SH-SY5Y (cell line): ENCODE data around the gene LRRC59.

Experiments
- GATA2 ChIP-seq: IDR thresholded peaks from 2 replicates; pipeline ENCODE4 v1.6.1; 2011; ENCODE audit warnings: mild to moderate bottlenecking, low read depth, low read length
- GATA3 ChIP-seq: IDR thresholded peaks from 2 replicates; pipeline ENCODE4 v1.6.1; 2011; ENCODE audit warnings: low read depth, mild to moderate bottlenecking, low read length, moderate library complexity

Gene LRRC59

DNA sequence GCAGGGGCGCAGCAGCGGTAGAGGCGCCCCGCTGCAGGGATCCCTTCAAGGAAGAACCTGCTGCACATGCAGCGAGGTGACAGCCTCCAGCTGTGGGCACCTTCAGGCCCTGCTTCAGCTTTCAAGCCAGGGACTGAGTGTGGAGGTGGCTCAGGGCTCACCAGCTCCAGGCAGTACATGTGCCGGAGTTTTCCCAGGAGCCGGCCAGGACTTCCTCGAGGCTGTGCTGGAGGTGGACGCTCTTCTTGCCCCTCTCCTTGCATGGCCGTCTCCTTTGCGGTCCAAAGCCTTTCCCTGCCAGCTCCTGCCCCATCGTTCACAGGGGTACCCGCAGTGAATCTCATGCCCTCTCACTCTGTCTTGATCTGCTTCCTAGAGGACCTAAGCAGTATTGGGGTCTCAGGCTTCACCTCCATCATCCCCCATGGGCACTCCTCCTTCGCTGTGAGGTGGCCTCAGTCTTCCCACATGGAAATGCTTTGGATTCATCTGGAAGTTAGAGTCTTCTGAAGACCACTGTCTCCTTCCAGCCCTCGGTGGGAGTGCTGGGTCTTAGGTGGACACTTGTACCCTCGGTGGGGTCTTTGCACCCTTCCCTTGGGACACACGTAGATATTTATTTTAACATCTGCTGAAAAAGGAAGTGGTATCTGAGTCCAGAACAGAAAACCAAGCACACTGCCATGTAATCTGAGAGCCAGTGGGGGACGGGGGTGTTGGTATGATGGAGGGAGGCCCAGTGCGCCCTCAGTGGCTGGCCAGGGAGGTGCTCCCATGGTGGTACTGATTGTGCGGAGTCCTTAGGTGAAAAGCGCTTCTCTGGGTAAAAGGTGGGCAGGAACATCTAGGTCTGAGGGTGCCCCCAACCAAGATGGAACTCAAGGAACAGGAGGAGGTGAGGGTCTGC is 44.4 kb downstream of the LRRC59 start:
- TF ChIP-seq GATA2 (no peak), GATA3 (no peak)

DNA sequence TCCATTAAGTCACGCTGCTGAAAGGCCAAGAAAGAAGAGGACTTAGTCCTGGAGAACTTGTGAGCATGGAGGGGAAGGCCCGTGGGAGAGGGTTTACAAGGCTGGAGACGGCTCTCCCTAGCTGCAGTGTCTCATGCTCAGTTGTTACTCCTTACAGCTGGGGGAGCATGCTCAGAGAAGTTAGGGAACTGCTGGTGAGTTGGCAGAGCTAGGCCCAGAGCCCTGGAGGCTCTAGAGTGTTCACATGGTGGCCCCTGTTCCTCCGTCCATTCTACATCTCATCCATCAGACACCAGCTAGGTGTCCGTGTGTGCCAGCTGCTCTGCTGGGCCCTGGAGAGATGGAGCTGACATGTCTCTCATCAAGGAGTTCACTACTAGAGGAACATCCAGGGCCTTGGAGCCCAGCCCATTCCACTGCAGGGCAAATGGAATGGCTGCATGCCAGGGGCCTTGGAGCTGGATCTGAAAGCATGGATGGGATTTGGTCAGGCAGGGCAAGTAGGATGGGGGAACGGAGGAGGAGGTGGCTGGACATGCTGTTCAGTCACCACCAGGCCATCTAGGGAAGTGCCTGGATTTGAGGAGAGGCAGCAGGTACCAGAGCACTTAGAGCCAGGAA is 45.1 kb downstream of the LRRC59 start:
- TF ChIP-seq GATA3, result no peak
- TF ChIP-seq GATA2, result no peak

DNA sequence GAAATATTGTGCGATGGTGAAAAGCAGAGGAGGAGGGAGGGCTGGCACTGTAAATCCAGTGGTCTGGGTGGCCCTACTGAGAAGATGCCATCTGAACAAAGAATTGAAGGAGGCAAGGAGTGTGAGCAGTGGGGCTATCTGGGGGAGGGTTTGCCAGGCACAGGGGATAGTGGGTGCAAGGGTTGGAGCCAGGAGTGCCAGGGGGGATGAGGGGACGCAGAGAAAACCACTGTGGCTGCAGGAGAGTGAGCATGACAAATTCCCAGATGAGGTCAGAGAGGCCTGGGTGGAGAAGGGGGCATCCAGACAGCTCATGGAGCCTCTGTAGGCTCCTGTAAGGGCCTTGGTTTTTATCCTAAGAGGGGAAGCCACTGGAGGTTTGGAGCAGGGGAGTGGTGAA is 46.6 kb downstream of the LRRC59 start:
- TF ChIP-seq GATA3, result no peak
- no peak for TF ChIP-seq GATA2

DNA sequence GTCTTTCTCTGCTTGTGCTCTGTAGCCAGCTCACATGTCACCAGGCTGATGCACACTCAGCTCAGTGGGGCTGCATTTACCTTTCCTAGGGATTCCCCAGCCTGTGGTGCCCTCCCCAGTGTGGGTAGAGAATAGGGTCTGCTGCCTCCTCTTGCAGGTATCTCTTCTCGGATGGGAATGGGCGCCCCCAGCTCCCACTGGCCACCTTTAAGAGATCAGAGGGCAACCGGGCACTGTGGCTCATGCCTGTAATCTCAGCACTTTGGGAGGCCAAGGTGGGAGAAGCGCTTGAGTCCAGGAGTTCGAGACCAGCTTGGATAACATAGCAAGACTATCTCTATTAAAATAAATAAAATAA is 48.1 kb downstream of the LRRC59 start:
- TF ChIP-seq GATA2 (no peak), GATA3 (no peak)

DNA sequence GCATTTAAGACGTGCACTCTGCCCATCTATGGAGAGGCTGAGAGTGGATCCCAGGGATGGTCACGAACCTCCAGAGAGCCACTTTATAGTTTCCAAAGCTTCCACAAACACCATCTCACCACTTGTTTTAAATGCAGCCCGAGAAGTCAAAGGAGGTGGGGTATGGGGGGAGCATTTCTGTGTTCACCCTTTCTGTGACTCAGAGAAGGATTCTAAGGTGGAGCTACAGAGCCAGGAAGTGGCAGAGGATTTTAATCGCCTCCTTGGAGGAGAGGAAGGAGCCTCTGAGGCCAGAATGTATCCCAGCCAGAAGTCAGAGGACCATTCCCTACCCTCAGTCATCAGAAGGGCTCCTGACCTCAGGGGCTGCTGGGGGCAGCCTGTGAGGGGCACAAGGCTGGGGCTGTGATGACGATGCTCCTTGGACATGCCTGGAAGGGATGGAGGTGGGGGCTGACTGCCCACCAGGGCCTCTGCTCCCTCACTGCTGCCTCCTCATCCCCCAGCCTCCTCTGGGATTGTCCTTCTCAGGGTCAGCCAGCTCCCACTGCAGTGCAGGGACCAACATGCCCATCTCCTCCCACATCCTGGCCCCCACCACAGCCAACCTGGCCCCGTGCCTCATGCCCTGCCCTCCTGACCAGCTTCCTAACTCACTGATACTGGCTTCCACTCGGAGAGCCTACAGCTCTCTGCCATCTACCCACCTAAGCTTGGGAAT is 48.6 kb downstream of the LRRC59 start:
- no peak for TF ChIP-seq GATA2
- TF ChIP-seq GATA3, result no peak

DNA sequence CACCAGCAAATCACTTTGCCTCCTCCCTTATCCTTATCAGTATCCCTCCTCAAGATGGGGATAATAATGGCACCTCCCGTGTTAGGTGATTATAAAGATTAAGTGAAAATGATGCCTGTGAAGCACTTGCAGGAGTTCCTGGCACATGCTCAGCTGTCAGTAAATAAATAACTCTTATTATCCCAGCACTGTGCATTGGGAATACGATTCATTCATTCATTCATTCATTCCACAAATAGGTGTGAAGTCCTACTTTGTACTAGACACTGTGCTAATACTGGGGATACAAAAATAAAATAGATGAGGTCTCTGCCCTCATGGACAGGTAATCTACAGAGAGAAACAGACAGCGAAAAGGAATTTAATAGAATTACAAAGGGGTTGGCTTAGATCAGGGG is 49.4 kb downstream of the LRRC59 start:
- TF ChIP-seq GATA3, result no peak
- no peak for TF ChIP-seq GATA2

DNA sequence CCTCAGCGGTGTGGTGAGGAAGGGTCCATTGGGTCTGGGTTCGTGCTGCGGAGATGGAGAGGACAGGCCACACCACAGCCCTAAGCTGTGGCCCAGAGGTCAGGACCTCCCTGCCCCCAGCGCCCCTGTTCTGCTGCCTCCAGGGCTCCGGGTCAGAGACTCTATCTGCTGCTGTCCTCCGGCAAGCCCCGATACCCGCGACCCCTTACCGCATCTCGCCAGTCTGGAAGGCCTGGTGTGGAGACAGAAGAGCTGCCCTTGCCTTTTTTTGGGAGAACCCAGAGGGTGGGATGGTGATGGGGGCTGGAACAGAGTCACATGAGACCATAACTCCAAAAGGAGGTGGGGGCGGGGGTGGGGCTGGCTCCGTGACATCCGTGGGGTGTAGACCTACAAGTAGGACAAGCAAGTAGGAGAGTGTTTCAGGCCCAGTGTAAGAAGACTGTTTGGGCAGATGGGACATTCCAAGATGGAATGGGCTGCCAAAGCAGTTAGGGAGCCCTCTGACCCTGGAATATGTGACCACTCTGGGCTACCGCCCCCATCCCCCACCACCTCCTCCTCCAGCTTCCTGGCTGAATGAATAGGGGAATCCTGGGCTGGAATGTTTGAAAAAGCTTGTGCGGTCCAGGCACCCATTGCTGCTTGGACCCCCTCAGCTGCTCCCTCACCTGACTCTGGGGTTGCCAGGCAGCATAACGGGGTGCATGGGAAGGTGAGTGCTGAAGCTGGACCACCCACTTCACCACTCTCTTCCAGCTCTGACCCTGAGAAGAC is 50.0 kb downstream of the LRRC59 start:
- TF ChIP-seq GATA2 (no peak), GATA3 (no peak)

DNA sequence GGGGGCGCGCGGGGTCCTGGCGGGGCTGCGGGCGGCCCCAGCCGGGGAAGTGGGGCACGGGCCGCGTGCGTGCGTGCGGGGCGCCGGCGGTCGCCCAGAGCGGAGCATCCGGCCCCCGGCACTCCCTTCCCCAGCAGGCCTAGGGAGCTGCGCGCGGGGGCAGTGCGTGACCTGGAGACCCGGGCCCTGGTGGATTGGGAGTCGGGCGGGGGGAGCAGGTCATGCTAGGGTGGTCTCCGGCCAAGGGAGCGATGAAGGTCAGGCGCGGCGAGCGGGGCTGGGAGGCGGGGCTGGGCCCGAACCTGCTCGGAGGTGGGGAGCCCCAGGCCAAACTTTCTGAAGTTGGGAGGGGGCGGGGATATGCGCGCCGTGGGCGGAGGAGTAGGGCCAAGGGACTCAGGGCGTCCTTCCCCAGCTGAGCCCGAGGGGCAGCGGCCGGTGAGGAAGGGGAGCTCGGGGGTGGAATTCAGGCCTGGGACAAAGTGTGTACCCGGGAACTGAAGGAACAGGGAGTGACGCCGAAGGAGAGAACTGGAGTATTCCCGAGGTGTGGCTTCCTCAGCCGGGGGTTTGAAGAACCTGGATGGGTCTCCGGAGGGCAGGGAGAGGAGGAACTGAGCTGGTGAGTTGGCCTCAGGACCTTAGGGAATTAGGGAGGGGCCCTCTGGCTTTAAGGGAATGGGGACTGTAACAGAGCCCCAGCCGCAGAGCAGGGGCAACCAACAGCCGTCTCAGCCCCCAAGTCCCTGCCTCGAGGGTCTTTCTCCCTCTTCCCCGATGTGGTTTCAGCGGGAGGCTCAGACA is 50.8 kb downstream of the LRRC59 start:
- TF ChIP-seq GATA3, result no peak
- no peak for TF ChIP-seq GATA2

DNA sequence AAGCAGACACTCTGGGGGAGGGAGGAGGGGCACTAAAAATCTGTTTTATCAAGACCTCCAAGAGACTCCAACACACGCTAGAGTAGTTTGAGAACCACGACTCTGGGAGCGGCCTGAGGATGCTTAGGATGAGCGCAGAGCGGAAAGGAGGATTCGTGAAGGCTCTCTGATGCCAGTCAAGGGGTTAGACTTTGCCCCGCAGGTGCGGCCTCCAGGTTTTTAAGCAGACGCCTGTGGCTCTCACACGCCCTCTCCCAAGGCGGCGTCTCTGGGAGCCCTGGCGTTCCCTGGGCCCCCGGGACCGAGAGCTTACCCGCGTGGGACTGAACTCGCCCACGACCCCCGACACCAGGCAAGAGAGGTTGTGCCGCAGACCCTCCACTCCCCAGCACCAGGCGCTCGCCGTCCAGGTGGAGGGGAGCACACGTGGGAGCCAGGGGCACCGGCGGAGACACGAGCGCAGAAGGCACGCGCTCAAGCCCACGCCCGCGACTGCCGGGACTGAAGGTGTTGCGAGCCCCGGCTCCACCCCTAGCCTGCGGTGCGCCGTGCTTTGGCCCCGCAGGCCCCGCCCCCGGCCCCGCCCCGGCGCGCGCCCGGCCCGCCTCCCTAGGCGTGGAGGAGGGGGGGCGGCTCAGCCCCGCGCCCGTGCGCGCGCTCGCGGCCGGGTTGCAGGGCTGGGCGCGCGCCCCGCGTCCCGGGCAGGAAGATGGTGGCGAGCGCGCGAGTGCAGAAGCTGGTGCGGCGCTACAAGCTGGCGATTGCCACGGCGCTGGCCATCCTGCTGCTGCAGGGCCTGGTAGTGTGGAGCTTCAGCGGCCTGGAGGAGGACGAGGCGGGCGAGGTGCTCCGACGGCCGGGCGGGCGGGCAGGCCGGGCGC is 51.7 kb downstream of the LRRC59 start, which contains the start of gene XYLT2:
TSS of gene XYLT2 (plus strand) at position 695 of the 881 bp plus-strand sequence. CDS start at position 710, 15 bp downstream.
- TF ChIP-seq GATA3 (no peak), GATA2 (no peak)

DNA sequence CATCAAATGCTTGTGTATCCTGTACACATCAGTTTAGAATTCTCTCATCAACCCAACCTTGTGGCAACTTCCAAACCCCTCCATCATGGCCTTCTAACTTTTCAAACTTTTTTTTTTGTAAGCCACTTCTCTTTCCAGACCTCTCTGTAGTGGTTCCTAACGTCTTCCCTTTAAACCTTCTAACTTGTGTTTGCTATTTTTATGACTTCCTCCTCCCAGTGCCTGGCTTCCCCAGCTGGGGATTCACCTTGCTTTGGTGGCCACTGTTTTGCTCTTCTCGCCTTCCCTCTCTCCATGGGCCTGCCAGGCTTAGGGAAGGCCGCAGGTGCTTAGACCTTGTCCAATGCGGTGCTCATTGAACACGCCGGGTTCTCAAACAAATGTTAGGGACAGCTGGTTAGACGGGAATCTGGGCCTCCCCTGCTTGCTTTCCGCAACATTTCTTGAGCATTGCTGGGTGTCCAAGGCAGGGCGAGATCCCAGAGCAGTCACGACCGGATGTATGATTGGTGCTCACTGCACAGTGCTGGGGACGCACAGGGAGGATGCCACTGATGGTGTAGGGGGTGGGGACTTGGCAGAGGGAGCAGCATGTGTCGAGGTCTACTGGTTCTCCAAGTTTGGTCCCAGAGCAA is 52.5 kb downstream of the LRRC59 start:
- TF ChIP-seq GATA2, result no peak
- no peak for TF ChIP-seq GATA3

DNA sequence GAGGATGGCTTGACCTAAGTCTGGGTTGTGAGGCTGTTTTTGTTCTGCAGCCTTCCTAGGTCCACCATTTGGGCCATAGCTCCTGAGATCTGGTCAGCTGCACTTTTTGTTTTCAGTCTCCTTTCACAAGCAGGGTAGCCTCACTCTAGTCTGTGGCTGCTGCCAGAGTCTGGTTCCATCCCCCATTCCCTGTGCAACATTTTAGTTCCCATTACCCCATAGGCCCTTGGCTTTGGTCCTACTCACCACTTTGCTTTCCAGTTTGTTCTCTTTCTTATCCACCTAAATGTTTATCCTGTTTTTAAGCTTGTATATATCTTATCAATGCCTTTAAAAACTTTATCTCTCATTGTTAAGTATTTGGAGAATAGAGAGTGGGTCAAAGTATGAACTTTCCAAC is 57.9 kb downstream of the LRRC59 start:
- TF ChIP-seq GATA3 (no peak), GATA2 (no peak)

DNA sequence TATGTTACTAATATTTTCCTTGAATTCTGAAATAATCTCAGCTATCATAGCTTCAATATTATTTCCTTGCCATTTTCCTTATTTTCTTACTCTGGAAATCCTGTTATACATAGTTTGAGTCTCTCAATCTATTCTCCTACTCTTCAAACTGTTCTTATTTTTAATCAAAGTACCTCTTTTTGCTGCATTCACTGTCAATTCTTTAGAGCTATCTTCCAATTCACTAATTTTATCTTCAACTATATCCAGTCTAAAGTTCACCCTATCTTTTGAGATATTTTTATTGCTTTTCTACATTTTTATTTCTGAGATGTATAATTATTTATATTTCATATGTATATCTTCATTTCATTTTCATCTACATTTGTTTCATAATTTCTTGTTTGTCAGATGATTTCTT is 58.7 kb downstream of the LRRC59 start:
- TF ChIP-seq GATA3 (no peak), GATA2 (no peak)

DNA sequence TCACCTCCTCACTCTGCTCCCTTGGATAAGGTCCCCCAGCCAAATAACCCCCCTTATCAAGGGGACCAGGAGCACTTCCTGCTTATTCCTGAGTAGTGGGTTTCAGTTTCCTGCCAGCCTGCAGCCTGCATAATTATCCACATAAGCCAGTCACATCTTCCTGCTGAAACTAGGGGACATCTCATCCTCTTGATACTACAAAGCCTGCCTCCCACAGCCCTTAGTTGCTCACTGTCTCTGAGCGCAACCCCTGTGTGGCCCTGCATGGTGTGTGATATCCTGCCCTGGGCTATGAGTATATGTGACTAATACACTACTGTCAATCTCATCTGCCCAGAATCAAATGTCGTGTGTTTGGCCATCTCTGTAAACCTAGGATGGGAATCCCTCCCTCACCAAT is 59.4 kb downstream of the LRRC59 start:
- TF ChIP-seq GATA2, result no peak
- no peak for TF ChIP-seq GATA3

DNA sequence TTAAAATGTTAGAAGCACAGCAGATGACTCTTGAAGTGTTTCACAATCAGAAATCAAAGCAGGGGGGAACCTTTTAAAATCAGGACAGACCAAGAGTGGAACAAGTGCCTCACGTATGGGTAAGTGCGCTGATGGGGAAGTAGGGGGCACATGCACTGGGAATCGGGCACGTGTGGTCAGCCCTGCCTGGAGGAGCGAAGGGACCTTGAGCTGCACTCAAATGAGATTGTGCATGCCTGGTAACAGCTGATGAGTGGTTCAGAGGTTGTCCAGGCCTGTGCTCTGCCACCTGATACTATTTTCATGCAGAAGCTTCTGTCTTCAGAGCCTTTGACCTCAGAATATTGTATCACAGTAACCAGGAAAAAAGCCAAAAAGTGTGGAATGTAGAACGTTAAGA is 65.1 kb downstream of the LRRC59 start:
- no peak for TF ChIP-seq GATA3
- TF ChIP-seq GATA2, result no peak
